ENCODE data around the gene WFDC5. TPM values are rescaled to one million over a fixed set of nuclear protein-coding genes. Genes with fewer than 3 reads are reported as not detected.

Gene WFDC5
- total RNA-seq, 1 donor from 2014 or later, result not detected

DNA sequence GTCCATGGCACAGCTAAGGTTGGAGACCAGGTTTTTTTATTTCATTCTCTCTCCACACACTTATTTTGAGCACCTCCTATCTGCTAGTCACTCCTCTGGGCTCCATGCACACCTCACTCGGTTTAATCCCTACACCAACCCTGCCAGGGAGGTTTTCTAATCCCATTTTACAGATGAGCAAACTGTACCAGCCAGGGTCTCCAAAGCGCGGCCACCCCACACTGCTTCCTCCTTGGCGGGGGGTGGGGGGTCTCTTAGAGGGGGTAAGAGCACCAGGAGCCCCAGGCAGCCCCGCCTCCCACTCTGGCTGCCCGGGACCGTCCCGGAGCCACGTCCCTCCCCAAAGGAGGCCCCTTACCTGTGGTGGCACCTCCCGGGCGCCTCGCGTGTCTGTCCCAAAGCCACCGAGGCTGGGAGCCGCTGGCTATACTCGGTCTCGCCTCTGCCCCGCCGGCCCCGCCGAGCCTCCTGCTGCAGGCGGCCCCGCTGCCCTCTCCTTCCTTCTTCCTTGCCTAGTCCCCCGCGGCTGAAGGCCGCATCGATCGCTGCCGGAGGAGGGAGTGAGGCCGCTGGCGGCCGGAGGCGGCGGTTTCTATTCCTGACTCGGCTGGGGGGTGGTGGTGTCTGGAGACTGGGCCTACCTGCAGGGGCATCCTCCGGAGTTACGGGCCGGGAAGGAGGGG is 14.3 kb downstream of the WFDC5 start, which contains the start of gene KCNS1:
Gene KCNS1 (minus strand): TSS at position 565 of the 683 bp plus-strand sequence. CDS start 1,891 bp downstream, outside the sequence.
- no peak for DNase-seq
- H3K4me1 ChIP-seq, result peaks cover 14% of the 10 kb centered on the region
- peak within 1 kb of the TSS; percentile 29 for H3K4me3 ChIP-seq
- no peak within 1 kb of the TSS for H3K27ac ChIP-seq (replicated peaks)
- TF ChIP-seq, protein P1, sequence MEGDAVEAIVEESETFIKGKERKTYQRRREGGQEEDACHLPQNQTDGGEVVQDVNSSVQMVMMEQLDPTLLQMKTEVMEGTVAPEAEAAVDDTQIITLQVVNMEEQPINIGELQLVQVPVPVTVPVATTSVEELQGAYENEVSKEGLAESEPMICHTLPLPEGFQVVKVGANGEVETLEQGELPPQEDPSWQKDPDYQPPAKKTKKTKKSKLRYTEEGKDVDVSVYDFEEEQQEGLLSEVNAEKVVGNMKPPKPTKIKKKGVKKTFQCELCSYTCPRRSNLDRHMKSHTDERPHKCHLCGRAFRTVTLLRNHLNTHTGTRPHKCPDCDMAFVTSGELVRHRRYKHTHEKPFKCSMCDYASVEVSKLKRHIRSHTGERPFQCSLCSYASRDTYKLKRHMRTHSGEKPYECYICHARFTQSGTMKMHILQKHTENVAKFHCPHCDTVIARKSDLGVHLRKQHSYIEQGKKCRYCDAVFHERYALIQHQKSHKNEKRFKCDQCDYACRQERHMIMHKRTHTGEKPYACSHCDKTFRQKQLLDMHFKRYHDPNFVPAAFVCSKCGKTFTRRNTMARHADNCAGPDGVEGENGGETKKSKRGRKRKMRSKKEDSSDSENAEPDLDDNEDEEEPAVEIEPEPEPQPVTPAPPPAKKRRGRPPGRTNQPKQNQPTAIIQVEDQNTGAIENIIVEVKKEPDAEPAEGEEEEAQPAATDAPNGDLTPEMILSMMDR (IDR thresholded peaks at IDR 0.05; ENCODE audit: borderline replicate concordance), result no peak
- no peaks in the 10 kb centered on the region for H3K9me3 ChIP-seq (replicated peaks)
- intact Hi-C loops (cut with micrococcal nuclease), result no loop called here
- peaks cover 86% of the 10 kb centered on the region for H3K27me3 ChIP-seq (ENCODE audit: low read depth)
- no peaks in the 10 kb centered on the region for H3K36me3 ChIP-seq

DNA sequence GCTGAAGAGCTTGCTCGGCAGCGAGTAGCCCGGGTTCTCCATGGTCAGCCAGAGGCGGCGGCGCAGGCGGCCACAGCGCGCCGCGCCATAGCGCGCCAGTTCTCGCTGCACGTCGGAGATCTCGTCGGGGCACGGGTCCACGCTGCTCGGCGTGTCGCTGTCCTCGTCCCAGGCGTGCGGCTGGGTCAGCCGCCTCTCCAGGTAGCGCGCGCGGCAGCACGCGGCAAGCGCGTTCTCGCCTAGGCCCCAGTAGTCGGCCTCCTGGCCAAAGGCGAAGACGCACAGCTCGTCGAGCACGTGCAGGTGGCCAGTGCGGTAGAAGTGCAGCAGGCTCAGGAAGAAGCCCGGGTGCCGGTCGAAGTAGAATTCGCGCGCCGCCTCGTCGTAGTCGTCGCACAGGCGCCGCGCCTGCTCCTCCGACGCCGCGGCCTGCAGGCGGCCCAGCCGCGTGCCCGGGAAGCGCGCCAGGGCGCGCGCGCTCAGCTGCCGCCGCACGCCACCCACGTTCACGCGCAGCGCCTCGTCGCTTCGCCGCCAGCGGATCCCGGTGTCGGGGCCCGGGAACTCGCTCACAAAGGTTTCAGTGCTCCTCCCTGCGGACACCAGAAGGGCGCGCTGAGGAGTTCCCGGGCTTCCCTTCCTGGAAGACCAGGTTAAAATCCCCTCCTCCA is 16.7 kb downstream of the WFDC5 start:
- H3K9me3 ChIP-seq (replicated peaks), result no peaks in the 10 kb centered on the region
- no peak for DNase-seq
- no peak overlapping the region for H3K27ac ChIP-seq (replicated peaks)
- no peaks in the 10 kb centered on the region for H3K36me3 ChIP-seq
- H3K4me1 ChIP-seq, result peaks cover 17% of the 10 kb centered on the region
- peaks cover 71% of the 10 kb centered on the region for H3K27me3 ChIP-seq (ENCODE audit: low read depth)
- intact Hi-C loops (cut with micrococcal nuclease), result no loop called here
- peak overlapping the region; percentile 53 for H3K4me3 ChIP-seq
- TF ChIP-seq, protein P1 (IDR thresholded peaks at IDR 0.05; ENCODE audit: borderline replicate concordance), result no peak

DNA sequence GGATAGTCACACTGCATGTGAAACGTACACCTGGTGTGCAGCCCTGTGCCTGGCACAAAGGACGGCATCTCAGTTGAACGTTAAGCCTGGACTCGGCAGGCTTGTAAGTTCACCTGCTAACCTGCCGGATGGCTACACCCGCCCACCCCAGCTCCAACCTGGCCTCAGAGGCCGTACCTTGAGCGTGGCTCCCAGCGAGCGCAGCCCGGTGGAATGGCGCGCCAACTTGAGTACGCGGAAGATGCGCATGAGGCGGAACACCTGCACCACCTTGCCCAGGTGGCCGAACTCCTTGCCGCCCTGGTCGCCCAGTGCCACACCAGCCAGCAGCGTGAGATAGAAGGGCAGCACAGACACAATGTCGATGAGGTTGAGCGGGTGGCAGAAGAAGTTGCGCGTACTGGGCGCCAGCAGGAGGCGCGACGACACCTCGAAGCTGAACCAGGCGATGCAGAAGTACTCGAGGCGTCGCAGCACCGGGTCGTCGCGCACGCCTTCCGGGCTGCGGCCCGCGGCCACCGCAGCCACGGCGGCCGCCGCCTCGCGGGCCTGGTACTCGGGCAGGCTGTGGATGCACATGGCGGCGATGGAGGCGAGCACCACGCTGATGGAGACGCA is 17.4 kb downstream of the WFDC5 start:
- intact Hi-C loops (cut with micrococcal nuclease), result no loop called here
- no peak for DNase-seq
- no peaks in the 10 kb centered on the region for H3K9me3 ChIP-seq (replicated peaks)
- H3K27me3 ChIP-seq (ENCODE audit: low read depth), result peaks cover 65% of the 10 kb centered on the region
- TF ChIP-seq, protein P1 (IDR thresholded peaks at IDR 0.05; ENCODE audit: borderline replicate concordance), result peak; percentile 33
- H3K4me3 ChIP-seq, result peak overlapping the region; percentile 53
- H3K4me1 ChIP-seq, result peaks cover 17% of the 10 kb centered on the region
- H3K36me3 ChIP-seq, result no peaks in the 10 kb centered on the region
- H3K27ac ChIP-seq (replicated peaks), result no peak overlapping the region

DNA sequence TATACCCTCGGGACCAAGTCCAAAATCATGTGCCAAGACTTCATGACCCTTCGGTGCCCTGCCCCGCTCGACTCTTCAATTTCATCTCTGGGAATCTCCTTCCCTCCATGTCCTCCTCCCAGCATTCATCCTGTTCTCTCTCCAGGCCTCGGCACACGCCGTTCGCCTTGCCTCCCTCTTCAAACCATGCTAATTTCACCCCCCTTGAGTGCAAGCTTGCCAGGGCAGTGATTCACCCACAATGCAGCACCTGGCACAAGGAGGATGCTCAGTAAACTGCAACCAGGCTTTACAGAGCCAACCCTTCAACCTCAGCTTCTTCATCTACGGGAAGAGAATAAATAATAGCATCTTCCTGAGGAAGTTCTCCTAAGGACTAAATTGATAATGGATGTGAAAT is 18.2 kb downstream of the WFDC5 start:
- TF ChIP-seq, protein P1 (IDR thresholded peaks at IDR 0.05; ENCODE audit: borderline replicate concordance), result no peak
- no peak overlapping the region for H3K27ac ChIP-seq (replicated peaks)
- DNase-seq, result no peak
- H3K36me3 ChIP-seq, result no peaks in the 10 kb centered on the region
- H3K9me3 ChIP-seq (replicated peaks), result no peaks in the 10 kb centered on the region
- intact Hi-C loops (cut with micrococcal nuclease), result no loop called here
- no peak overlapping the region for H3K4me3 ChIP-seq
- peaks cover 17% of the 10 kb centered on the region for H3K4me1 ChIP-seq
- H3K27me3 ChIP-seq (ENCODE audit: low read depth), result peaks cover 60% of the 10 kb centered on the region

DNA sequence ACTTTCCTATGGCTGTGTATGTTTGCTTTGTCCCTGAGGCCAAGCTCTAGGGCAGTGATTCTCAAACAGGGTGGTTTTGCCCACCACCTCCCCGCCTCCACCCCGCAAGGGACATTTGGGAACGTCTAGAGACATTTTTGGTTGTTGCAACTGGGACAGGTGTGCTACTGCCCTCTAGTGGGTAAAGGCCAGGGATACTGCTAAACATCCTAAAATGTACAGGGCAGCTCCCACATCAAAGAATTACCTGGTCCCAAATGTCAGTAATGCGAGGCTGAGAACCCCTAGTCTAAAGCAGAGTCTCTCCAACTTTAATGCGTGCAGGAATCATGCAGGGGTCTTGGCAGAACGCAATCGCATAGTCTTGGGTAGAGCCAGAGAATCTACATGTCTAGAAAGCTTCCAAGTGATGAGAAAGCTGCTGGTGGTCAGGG is 19.2 kb downstream of the WFDC5 start:
- Histone ChIP-seq H3K9me3 (replicated peaks) (no peaks in the 10 kb centered on the region), H3K36me3 (no peaks in the 10 kb centered on the region), H3K27ac (replicated peaks) (no peak overlapping the region), H3K27me3 (ENCODE audit: low read depth) (peaks cover 51% of the 10 kb centered on the region), H3K4me1 (peaks cover 15% of the 10 kb centered on the region), H3K4me3 (no peak overlapping the region)
- no peak for DNase-seq
- intact Hi-C loops (cut with micrococcal nuclease), result no loop called here
- TF ChIP-seq, protein P1 (IDR thresholded peaks at IDR 0.05; ENCODE audit: borderline replicate concordance), result peak; percentile 76
